Measurements from ENCODE around the gene PBOV1.

- no peak for TF ChIP-seq CTCF (conservative IDR thresholded peaks at IDR 0.05)
- no peak for TF ChIP-seq EZH2 (IDR thresholded peaks at IDR 0.05; ENCODE audit: low read depth)
These were observed 16.1 kb upstream of the PBOV1 start for GRCh38 chr6:138234363-138234762.
